IMR-90 (cell line): ENCODE results near the gene NMRK2.

Experiments used
- CEBPB ChIP-seq: IDR thresholded peaks from 2 replicates; pipeline ENCODE4 v1.6.1; 2012; ENCODE audit warnings: low read depth, low read length, improper control_type of control experiment
- FOS ChIP-seq: fragments of 150-350 bp; IDR thresholded peaks from 2 replicates; pipeline ENCODE4 v1.6.1; 2016; ENCODE audit warnings: low read depth, low read length
- MXI1 ChIP-seq: IDR thresholded peaks from 2 replicates; pipeline ENCODE4 v1.6.1; 2012; ENCODE audit warnings: low read depth, mild to moderate bottlenecking, low read length, moderate library complexity, borderline replicate concordance
- POLR2A ChIP-seq: IDR thresholded peaks from 2 replicates; pipeline ENCODE4 v1.6.1; 2012; ENCODE audit warnings: mild to moderate bottlenecking, low read depth, low read length
- RAD21 ChIP-seq: IDR thresholded peaks from 2 replicates; pipeline ENCODE4 v1.6.1; 2012; ENCODE audit warnings: low read length, improper control_type of control experiment
- RCOR1 ChIP-seq: IDR thresholded peaks from 2 replicates; pipeline ENCODE4 v1.6.1; 2012; ENCODE audit warnings: mild to moderate bottlenecking, low read length, improper control_type of control experiment; ENCODE audit not compliant: insufficient replicate concordance
- RFX5 ChIP-seq: IDR thresholded peaks from 2 replicates; pipeline ENCODE4 v1.8.0; 2012; ENCODE audit warnings: low read depth, mild to moderate bottlenecking, low read length, moderate library complexity
- TF ChIP-seq, protein P1 (sequence below): conservative IDR thresholded peaks from 2 replicates; pipeline ENCODE4 v1.5.1; 2012; ENCODE audit warnings: mild to moderate bottlenecking, low read depth, low read length, improper control_type of control experiment

DNA sequence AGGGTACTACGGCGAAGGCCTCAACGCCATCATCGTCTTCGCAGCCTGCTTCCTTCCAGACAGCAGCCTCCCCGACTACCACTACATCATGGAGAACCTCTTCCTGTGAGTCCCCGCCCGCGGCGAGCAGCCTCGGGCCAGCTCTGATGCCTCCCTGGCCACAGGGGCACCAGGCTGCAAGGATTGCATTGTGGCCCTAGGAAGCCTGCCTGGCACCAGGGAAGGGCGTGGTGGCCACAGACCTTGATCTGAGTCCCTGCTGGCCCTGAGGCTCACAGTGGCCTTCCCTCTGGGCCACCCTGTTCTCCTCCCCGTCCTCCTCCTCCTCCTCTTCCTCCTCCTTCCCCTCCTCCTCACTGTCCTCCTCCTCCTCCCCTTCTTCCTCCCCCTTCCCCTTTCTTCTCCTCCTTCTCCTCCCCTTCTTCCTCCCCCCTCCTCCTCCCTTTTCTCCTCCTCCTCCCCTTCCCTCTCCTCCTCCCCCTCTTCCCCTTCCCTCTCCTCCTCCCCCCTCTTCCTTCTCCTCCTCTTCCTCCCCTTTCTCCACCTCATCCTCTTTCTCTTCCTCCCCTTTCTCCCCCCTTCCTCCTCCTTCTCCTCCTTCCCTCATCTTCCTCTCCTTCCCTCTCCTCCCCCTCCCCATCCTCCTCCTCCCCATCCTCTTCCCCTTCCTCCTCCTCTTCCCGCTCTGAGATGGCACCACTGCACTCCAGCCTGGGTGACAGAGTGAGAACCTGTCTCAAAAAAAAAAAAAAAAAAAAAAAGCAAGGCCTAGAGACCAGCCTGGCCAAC, 24.4 kb upstream of the NMRK2 start:
- no peak for TF ChIP-seq CEBPB
- no peak for TF ChIP-seq POLR2A
- TF ChIP-seq, protein P1, sequence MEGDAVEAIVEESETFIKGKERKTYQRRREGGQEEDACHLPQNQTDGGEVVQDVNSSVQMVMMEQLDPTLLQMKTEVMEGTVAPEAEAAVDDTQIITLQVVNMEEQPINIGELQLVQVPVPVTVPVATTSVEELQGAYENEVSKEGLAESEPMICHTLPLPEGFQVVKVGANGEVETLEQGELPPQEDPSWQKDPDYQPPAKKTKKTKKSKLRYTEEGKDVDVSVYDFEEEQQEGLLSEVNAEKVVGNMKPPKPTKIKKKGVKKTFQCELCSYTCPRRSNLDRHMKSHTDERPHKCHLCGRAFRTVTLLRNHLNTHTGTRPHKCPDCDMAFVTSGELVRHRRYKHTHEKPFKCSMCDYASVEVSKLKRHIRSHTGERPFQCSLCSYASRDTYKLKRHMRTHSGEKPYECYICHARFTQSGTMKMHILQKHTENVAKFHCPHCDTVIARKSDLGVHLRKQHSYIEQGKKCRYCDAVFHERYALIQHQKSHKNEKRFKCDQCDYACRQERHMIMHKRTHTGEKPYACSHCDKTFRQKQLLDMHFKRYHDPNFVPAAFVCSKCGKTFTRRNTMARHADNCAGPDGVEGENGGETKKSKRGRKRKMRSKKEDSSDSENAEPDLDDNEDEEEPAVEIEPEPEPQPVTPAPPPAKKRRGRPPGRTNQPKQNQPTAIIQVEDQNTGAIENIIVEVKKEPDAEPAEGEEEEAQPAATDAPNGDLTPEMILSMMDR, result no peak
- no peak for TF ChIP-seq RFX5
- no peak for TF ChIP-seq RCOR1
- no peak for TF ChIP-seq MXI1
- TF ChIP-seq FOS, result no peak
- TF ChIP-seq RAD21, result no peak
